ENCODE results near the gene SUMO2. TPM values are rescaled to one million over a fixed set of nuclear protein-coding genes. Genes with fewer than 3 reads are reported as not detected.
"Not testable (repeated sequence)": the region's sequence is repeated elsewhere in the genome, so short reads cannot be mapped to it uniquely, and the experiment has no call there.

The SUMO2 gene
- total RNA-seq, 2 donors from 2014 or later = 235 to 254 TPM

DNA sequence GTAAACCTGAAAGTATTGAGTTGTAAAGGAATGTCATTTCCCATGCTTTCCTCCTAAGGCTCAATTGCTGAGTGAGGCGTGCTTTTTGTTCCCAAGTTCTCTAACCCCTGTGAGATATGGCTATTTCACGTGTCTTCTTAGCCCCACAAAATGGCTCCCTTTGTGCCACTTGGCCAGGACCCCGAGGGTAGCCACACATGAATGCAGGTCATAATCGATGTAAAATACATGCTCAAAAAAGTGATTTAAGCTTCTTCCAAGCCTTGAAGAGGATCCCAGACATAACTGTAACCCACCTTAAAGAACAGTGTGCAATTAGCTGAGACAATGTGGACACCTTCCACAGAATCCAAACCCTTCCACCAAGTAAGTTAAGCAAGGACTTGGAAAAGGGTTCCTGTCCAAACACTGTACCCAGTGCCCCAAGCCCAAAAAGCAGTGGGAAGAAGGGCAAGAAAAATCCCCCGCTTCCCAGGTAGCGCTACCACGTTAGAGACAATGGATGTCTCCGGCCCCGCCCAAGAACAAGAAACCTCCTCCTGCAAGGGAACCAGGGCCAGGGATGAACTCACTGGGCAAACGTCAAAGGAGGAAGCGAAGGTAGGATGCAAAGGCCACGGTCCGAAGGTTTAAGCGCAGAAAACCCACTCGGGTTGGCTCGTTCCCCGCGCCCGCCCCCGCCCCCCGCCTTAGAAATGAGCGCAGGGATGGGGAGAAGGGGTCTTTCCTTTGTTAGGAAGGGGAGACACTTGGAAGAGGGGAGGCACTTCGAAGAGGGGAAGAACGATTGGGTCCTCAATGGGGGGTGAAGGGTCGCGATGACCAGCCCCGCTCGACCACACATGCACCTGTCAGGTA is 29.6 kb downstream of the SUMO2 start:
- ATAC-seq (peak; percentile 74), DNase-seq (peak; percentile 72 to 74)
- intact Hi-C loops (cut with DNase I, micrococcal nuclease) = no loop called here

DNA sequence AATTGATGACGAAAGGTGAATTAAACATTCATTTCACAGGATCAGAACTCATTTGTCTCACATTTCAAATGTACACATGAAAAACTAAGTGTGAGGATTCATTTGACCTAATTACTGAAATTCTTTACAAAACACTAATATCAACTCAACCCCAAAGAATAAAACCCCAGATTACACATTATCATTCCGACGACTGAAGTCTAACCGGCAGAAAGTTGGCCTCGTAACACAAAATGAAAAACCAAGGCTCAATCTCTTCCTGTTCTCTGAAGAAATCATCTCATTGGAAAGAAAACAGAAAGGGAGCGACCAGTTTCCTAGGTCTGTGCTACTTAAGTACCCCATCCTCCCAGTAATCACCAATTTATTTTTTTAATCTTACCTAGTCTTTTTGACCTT is 30.2 kb downstream of the SUMO2 start:
- ATAC-seq = no peak
- intact Hi-C loops (cut with DNase I, micrococcal nuclease) = no loop called here

DNA sequence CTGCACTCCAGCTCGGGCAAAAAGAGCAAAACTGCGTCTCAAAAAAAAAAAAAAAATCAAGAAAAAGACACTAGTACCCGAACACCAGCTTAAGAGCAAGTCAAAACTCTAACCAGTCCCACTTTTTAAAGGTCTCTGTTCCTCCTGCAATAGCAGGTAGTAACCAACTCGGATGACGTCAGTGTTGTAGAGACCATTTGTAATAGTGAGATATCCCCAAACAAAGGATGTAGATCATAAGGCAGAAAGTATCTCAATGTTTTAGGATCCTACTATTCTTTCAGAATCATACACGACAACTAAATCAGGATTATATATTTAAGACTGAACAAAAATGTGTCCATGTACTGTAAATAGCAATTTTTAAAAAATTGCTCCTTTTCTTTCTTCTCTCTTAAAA is 30.8 kb downstream of the SUMO2 start:
- intact Hi-C loops (cut with DNase I, micrococcal nuclease) = no loop called here
- DNase-seq (no peak), ATAC-seq (no peak)

More for the DNA sequence above, 30.2 kb downstream of the SUMO2 start:
- DNase-seq = no peak

DNA sequence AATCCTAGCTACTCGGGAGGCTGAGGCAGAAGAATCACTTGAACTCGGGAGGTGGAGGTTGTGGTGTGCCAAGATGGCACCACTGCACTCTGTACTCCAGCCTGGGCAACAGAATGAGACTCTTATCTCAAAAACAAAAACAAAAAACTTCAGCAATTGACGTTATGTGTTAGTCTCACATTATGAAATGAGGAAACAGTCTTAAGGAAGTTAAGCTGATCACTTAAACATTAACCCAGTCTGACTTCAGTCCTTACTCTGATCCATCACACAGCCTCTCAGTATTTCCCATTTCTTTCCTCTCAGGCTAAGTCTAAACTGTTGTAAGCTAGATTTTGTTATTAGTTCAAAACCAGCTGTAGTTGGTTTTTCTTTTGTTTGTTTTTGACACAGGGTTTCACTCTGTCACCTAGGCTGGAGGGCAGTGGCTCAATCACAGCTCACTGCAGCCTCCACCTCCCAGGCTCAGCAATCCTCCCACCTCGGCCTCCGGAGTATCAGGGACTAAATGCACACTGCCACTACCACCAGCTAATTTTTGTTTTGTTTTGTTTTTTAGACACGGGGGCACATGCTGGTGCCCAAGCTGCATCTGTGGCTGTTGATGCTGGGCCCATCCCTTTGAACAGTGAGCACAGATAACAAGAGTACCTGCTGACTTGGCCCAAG is 34.7 kb downstream of the SUMO2 start:
- ATAC-seq = peak; percentile 93
- no peak for DNase-seq
- intact Hi-C loops (cut with DNase I, micrococcal nuclease) = no loop called here

DNA sequence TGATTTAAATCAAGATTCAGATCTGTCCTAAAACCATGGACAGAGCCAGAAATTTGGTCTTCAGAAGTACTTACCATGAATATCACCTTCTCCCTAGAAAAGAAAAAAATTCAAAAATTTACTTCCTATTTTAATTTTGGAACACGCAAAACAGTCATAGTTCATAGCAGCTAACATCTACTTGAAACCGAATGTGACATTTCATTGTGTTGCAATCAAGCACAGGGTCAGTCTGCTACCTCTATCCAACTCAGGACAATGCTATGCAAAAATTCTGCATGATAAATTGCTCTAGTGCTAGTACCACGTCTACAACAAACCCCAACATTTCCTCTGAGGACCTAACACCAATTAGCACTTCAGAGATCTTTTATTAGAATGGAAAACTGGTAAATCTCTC is 36.2 kb downstream of the SUMO2 start:
- DNase-seq (no peak), ATAC-seq (no peak)
- intact Hi-C loops (cut with DNase I, micrococcal nuclease) = no loop called here

DNA sequence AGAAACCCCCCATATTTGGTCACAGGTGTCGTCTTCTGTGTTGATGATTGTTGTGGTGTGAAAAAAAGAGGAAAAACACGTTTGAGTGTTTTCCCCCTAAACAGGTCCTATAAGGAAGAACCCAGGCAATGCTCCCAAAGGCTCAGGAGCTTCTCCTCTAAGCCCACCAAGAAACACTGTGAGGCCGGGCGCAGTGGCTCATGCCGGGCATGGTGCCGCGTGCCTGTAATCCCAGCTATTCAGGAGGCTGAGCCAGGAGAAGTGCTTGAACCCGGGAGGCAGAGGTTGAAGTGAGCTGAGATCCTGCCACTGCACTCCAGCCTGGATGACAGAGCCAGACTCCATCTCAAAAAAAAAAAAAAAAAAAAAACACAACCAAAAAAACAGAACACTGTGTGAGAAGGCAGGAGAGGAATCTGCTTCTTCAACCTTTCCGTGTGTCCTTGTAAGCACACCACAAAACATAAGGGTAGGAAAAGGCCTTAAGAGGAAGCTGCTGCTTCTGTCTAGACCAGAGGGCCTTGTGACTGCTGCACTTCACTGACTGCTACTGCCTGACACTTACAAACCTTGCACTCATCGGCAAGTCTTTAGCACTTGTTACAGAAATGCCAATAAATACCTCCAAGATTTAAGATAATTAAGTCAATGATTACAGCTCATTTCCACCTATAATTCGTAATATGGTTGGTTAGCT is 37.8 kb downstream of the SUMO2 start:
- no peak for DNase-seq
- no peak for ATAC-seq
- intact Hi-C loops (cut with DNase I, micrococcal nuclease) = no loop called here

DNA sequence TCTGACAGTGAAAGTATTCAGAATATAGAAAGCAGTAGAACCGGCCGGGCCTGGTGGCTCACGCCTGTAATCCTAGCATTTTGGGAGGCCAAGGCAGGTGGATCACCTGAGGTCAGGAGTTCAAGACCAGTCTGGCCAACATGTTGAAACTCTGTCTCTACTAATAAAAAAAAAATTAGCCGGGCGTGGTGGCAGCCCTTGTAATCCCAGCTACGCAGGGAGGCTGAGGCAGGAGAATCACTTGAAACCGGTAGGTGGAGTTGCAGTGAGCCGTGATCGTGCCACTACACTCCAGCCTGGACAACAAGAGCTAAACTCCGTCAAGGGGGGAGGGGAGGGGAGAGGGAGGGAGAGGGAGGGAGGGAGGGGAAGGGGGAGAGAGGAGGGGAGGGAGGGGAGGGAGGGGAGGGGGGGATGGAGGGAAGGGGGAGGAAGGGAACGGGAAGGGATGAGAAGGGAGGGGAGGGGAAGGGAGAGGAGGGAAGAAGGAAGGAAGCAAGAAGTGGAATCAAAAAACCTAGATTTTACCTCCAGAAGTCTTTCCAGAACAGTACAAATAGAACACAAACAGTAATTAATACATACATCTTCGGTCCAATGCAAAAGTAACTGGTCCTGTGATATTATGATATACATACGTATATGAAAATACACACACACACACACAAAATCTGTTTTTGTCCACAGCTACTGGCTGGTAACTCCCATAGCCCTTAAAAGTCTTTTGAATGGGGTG is 40.4 kb downstream of the SUMO2 start:
- ATAC-seq (no peak), DNase-seq (no peak)
- intact Hi-C loops (cut with DNase I, micrococcal nuclease) = no loop called here

DNA sequence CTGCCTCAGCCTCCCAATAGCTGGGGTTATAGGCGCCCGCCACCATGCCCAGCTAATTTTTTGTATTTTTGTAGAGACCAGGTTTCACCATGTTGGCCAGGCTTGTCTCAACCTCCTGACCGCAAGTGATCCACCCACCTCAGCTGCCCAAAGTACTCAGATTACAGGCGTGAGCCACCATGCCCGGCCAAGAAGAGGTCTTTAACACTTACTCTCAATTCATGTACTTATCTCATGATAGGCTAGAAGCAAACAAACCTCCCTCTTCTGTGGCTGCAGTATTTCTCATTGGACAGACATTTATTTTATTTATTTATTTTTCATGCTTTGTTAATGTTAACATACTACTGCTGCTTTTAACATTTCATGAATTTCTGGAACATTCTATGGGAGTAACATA is 44.2 kb downstream of the SUMO2 start:
- ATAC-seq = no peak
- intact Hi-C loops (cut with DNase I, micrococcal nuclease) = no loop called here
- DNase-seq = no peak

DNA sequence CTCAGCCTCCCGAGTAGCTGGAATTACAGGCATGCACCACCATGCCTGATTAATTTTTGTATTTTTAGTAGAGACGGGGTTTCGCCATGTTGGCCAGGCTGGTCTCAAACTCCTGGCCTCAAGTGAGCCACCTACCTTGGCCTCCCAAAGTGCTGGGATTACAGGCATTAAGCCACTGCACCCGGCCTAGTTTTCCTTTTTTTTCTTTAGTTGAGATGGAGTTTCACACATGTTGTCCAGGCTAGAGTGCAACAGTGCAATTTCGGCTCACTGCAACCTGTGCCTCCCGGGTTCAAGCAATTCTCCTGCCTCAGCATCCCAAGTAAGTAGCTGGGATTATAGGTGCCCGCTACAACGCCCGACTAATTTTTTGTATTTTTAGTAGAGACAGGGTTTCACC is 45.0 kb downstream of the SUMO2 start:
- ATAC-seq; DNase-seq; intact Hi-C loops (cut with DNase I, micrococcal nuclease): not testable (repeated sequence)

DNA sequence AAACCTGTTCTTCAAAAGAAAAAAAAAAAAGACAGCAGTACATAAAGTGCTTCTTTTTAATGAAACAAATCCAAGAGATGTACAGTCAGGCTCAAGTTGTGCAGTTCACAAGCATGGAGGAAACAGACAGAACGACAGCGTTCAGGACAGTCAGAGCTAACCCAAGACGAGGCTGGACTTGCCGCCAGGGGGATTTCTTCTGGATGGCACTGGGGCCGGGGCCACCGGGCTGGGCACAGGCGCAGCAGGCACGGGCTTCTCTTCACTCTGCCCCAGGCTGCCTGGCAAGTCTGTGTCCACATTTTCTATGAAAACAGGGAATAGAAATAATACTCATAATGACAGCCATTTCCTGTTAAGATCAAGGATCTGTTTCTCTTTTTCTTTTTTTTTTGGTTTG is 46.8 kb downstream of the SUMO2 start:
- intact Hi-C loops (cut with DNase I, micrococcal nuclease) = no loop called here
- no peak for DNase-seq
- no peak for ATAC-seq

DNA sequence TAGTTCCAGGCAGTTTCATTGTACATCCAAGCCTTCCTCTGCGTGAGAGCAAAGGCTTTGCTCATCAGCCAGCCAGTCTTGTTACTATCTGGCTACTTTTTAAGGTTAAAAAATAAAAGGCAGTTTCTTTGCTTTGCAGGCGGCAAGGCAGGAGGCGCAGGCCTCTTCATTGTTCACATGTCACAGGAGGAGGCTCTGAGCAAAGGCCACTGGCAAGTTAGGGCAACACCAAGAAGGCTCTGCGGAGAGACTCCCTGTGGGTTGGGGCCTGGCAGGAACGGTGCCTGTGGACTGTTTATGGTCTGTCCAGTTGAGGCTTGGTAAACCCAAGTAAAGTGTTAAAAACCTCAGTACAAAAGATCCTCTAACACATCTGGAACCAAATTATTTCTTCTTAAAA is 47.3 kb downstream of the SUMO2 start:
- intact Hi-C loops (cut with DNase I, micrococcal nuclease) = no loop called here
- ATAC-seq (no peak), DNase-seq (no peak)

DNA sequence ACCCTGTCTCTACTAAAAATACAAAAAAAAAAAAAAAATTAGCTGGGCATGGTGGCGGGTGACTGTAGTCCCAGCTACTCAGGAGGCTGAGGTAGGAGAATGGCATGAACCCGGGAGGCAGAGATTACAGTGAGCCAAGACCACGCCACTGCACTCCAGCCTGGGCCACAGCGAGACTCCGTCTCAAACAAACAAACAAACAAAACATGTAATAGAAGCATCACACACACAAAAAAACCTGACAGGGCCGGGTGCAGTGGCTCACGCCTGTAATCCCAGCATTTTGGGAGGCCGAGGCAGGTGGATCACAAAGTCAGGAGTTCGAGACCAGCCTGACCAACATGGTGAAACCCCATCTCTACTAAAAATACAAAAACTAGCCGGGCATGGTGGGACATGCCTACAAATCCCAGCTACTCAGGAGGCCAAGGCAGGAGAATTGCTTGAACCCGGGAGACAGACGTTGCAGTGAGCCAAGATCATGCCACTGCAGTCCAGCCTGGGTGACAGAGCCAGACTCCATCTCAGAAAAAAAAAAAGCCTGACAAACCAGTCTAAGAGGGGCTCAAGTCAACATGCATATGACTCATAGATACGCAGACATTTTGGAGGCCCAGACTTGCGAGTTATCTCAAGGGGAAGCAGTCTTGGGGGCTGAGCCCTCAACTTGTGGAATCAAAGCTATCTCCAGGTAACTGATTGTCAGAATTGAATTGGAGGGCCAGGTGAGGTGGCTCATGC is 49.0 kb downstream of the SUMO2 start:
- not testable (repeated sequence) for ATAC-seq

DNA sequence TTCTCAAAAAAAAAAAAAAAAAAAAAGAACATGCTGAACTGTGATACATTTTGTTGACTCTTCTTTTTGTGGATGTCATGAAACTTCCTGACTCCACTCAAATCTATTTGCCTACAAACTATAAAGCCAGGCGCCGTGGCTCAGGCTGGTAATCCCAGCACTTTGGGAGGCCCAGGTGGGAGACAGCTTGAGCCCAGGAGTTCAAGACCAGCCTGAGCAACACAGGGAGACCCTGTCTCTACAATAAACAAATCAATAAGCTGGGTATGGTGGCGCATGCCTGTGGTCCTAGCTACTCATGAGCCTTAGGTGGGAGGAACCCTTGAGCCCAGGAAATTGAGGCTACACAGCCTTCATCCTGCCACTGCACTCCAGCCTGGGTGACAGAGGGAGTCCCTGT is 49.8 kb downstream of the SUMO2 start:
- ATAC-seq (no peak), DNase-seq (no peak)
- intact Hi-C loops (cut with DNase I, micrococcal nuclease) = no loop called here

More for the DNA sequence above, 49.0 kb downstream of the SUMO2 start:
- intact Hi-C loops (cut with DNase I, micrococcal nuclease); DNase-seq: not testable (repeated sequence)

DNA sequence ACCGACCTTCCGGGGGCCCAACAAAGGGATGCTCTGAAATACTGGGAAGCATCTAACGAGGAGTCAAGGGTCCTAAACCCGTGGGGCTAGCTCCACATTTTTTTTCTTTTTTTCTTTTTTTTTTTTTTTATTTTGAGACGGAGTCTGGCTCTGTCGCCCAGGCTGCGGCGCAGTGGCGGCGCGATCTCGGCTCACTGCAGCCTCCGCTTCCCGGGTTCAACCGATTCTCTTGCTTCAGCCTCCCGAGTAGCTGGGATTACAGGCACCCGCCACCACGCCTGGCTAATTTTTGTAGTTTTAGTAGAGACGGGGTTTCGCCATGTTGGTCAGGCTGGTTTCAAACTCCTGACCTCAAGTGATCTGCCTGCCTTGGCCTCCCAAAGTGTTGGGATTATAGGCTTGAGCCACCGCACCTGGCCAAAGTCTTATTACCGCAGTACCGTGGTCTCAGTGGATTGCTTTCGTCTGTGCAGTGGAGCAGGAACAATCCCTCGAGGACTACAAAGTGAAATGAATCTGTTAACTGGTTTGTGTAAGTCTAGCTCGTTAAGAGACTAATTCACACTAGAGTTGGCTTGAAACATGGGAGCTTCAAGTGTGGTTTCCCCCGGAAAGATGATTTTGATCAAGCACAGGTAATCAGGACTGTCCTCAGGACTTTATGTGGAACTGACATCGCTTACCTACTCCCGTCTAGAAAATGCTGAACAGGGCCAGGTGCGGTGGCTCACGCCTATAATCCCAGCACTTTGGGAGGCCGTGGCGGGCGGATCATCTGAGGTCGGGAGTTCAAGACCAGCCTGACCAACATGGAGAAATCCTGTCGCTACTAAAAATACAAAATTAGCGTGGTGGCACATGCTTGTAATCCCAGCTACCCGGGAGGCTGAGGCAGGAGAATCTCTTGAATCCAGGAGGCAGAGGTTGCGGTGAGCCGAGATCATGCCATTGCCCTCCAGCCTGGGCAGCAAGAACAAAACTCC is 50.5 kb downstream of the SUMO2 start:
- DNase-seq; intact Hi-C loops (cut with DNase I, micrococcal nuclease); ATAC-seq: not testable (repeated sequence)

DNA sequence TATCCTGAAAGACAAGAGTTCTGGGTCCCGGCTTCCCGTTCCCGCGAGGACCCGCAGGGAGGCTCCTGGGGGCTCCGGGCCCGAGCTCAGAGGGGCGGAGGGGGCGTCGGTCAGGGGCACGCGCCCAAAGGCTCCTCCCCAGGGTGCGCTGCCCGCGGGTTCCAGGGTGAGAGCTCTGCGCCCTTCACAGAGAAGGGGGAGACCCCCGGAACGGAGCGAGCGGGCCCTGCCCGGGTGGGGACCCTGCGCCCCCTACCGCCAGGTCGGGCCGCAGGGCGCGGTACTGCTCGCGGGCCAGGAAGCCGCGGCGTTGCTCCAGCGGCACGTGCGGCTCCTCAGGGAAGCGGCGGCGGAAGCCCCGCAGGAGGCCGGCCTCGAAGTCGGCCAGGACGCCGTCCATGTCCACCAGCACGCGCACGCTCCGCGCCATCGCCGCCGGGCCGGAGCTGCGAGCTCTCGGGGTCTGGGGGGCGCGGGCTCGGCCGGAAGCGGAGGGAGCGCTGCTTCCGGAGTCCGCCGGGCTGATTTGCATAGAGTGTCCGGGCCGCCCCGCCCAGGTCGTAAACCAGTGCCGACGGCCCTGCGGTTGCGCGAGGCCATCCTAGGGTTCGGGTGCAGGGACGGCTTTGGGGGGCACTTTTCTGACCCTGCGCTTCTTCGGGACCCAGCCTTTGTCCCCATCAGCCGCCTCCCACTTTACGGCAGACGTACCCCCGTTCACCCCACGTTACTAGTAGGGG is 51.3 kb downstream of the SUMO2 start, which contains the start of gene NT5C:
TSS of gene NT5C (minus strand) at position 465 of the 740 bp plus-strand sequence. CDS start at position 430, 35 bp downstream.
- DNase-seq = peak; percentile 89 to 92
- intact Hi-C loops (cut with DNase I, micrococcal nuclease) = no loop called here
- ATAC-seq = peak; percentile 82

DNA sequence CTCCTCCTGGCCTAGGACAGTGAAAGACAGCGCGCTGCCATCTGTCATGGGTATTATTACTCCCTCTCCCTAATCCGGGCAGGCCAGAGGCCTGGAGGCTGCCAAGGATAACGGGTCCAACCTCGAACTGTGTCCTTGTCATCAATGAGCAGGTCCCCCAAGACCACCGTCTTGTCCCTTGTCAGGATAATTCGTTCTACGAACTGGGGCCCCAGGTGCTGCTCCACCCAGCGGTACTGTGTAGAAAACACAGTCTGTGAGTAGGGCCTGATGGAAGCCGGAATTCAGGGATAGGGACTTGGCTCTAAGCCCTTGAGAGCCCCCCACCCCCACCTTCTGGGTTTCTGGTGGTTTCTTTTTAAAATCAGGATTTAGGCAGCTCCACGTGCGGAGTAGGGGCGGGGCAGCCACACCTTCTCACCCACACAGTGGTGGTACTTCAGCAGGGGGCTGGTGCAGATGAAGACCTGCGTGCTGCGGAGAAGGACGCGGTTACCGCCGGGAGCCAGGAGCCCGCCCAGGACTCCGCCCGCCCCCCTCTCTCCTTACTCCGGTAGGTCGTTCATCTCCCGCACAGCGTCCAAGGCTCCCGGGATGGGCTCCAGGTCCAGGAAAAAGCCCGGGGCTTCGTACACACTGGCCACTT is 52.0 kb downstream of the SUMO2 start:
- DNase-seq (peak; percentile 63 to 66), ATAC-seq (peak; percentile 53)
- intact Hi-C loops (cut with DNase I, micrococcal nuclease) = no loop called here

All from left colon (tissue), 2 donors.